K562 (cell line): ENCODE measurements around the gene THADA. TPM values are rescaled to one million over a fixed set of nuclear protein-coding genes. Genes with fewer than 3 reads are reported as not detected.

Experiments used
- BHLHE40 ChIP-seq: IDR thresholded peaks from 2 replicates; pipeline ENCODE4 v1.6.1; 2011; ENCODE audit warnings: low read length, improper control_type of control experiment
- EHMT2 ChIP-seq: fragments of 450-650 bp; IDR thresholded peaks from 2 replicates; pipeline ENCODE4 v1.6.1; 2018; ENCODE audit warnings: antibody characterized with exemption
- FUS ChIP-seq: fragments of 200-400 bp; formaldehyde crosslinking; optimal IDR thresholded peaks from 2 replicates; pipeline ENCODE3; 2017; ENCODE audit warnings: low read depth, low read length
- GATA2 ChIP-seq: sonication (generic); formaldehyde crosslinking; IDR thresholded peaks from 2 replicates; pipeline ENCODE4 v1.4.0; 2020; ENCODE audit warnings: mild to moderate bottlenecking, missing genetic modification reagents
- MYC ChIP-seq, 2 experiments: fragments of 250-450 bp in 1 of 2; sonication (Bioruptor Pico) in 1 of 2; IDR thresholded peaks; 2 replicates each; pipeline versions ENCODE4 v1.5.1 to v1.6.1; 2012 to 2021; ENCODE audit warnings: low read depth in 2 of 2, borderline replicate concordance in 1 of 2, improper control_type of control experiment in 1 of 2, low read length in 1 of 2, mild to moderate bottlenecking in 1 of 2, moderate library complexity in 1 of 2
- POLR2G ChIP-seq: fragments of 200-400 bp; formaldehyde crosslinking; IDR thresholded peaks from 2 replicates; pipeline ENCODE4 v1.6.1; 2017; ENCODE audit warnings: low read depth, mild to moderate bottlenecking, antibody characterized with exemption, low read length, moderate library complexity
- RCOR1 ChIP-seq, 2 experiments: IDR thresholded peaks; 2 replicates each; pipeline ENCODE4 v1.6.1; 2012; ENCODE audit warnings: low read depth in 2 of 2, low read length in 2 of 2, borderline replicate concordance in 1 of 2, improper control_type of control experiment in 1 of 2
- SIRT6 ChIP-seq: IDR thresholded peaks from one replicate; pipeline ENCODE4 v1.6.1; 2012; ENCODE audit warnings: low read depth, mild to moderate bottlenecking, control low read depth, inconsistent platforms, low read length, moderate library complexity
- SMARCA4 ChIP-seq: fragments of 450-650 bp; IDR thresholded peaks from 2 replicates; pipeline ENCODE4 v1.6.1; 2016
- ZNF140 ChIP-seq: fragments of 250-450 bp; sonication (Bioruptor Pico); IDR thresholded peaks from 2 replicates; pipeline ENCODE4 v1.8.0; 2021; ENCODE audit warnings: moderate library complexity, mild to moderate bottlenecking, inconsistent platforms
- ZNF217 ChIP-seq: sonication (generic); formaldehyde crosslinking; IDR thresholded peaks from 2 replicates; pipeline ENCODE4 v1.8.0; 2022; ENCODE audit warnings: mild to moderate bottlenecking, missing genetic modification reagents
- ZNF507 ChIP-seq: conservative IDR thresholded peaks from 2 replicates; pipeline ENCODE4 v1.6.1; 2017; ENCODE audit warnings: missing genetic modification characterization, missing compliant biosample characterization
- ZNF644 ChIP-seq: fragments of 200-800 bp; sonication (Bioruptor generic); IDR thresholded peaks from 2 replicates; pipeline ENCODE4 v1.6.1; 2016; ENCODE audit warnings: low read depth, missing genetic modification characterization, missing compliant biosample characterization
- ZNF707 ChIP-seq: fragments of 250-450 bp; sonication (Bioruptor Pico); conservative IDR thresholded peaks from 2 replicates; pipeline ENCODE4 v1.8.0; 2022; ENCODE audit warnings: inconsistent platforms, mild to moderate bottlenecking, moderate library complexity
- ZNF766 ChIP-seq: fragments of 200-800 bp; sonication (Bioruptor generic); conservative IDR thresholded peaks from 2 replicates; pipeline ENCODE4 v1.6.1; 2016; ENCODE audit warnings: missing genetic modification characterization, missing compliant biosample characterization
- polyA plus RNA-seq, 8 experiments: library from polyadenylated mRNA; depleted of rRNA in 4 of 8; stranded (reverse) in 5 of 8; unstranded in 3 of 8; fragments of >200 nt; fragmentation: Nextera tagmentation in 2 of 8; fragmentation: Illumina TruSeq in 1 of 8; extraction: Ambion mirVana in 2 of 8; extraction: Trizol in 1 of 8; gene quantifications; 2 replicates each; pipeline versions ENCODE4 v1.2.1 to v1.2.3, GENCODE V29; 2011 to 2014; ENCODE audit warnings: inconsistent platforms in 1 of 8, missing spikeins in 1 of 8
- total RNA-seq, 7 experiments: library from RNA; depleted of rRNA in 6 of 7; stranded (reverse); fragments of >200 nt in 6 of 7; fragmentation: Illumina TruSeq in 2 of 7; extraction: Trizol in 2 of 7; gene quantifications; 2 replicates each; pipeline versions ENCODE4 v1.2.1 to v1.2.3, GENCODE V29; 2011 to 2021; ENCODE audit warnings: low replicate concordance in 1 of 7
- TF ChIP-seq, protein P1 (sequence below): sonication (generic); formaldehyde crosslinking; IDR thresholded peaks from 2 replicates; pipeline ENCODE4 v1.8.0; 2023; ENCODE audit warnings: mild to moderate bottlenecking, missing genetic modification reagents
- TF ChIP-seq, protein P2 (sequence below): fragments of 450-650 bp; formaldehyde crosslinking; IDR thresholded peaks from 2 replicates; pipeline ENCODE4 v1.4.0; 2020; ENCODE audit warnings: mild to moderate bottlenecking, moderate library complexity
- TF ChIP-seq, protein P3 (sequence below): sonication (generic); formaldehyde crosslinking; IDR thresholded peaks from 2 replicates; pipeline ENCODE4 v1.9.0; 2022; ENCODE audit warnings: mild to moderate bottlenecking, missing genetic modification reagents
- TF ChIP-seq, protein P4 (sequence below): fragments of 450-650 bp; IDR thresholded peaks from 2 replicates; pipeline ENCODE4 v1.7.0; 2016; ENCODE audit warnings: borderline replicate concordance
- TF ChIP-seq, protein P5 (sequence below): fragments of 450-650 bp; IDR thresholded peaks from 2 replicates; pipeline ENCODE4 v1.6.1; 2016; ENCODE audit warnings: borderline replicate concordance

The THADA gene
- total and polyA plus RNA-seq, 9 of the 15 experiments (the other 6 are each of a cell fraction or from before 2014, with no cell fraction given), result 17.8 to 34.7 (median 31.9) TPM

DNA sequence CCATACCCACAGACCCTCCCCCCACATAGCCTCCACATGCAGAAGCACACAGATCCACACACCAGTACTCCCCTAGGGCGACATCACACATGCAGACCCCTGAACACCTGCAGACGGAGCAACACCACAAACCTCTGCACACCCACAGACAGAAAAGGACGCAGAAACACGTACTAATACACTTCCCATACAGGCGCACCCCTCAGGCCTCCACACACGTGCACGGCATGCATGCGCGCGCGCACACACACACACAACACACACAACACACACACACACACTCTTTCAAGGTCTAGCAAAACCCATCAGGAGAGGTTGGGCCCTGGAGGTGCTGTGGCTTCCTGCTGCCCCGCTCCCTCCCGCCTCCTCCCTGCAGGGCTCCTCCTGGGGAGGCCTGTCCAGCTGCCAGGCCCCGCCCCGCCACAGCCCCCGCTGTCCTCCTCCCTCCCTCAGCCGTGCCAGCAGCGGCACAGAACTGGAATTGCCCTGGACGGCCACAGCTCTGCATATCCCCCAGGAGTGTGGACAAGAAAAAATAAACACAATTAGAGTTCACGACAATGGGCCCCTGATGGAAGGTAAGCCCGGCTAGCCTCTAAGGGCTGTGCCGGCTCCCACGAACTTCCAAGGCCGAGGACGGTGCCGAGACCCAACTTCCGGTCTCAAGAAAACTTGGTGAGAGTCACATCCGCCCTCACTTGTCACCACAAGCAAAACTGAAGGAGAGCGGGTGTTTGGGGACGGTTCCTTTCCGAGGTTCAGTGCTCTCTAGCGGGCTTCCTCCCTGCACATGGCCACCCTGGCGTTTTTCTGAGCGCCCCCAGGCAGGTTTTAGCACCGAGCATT lies 376.2 kb downstream of the THADA start (continued):
- TF ChIP-seq, protein P1, sequence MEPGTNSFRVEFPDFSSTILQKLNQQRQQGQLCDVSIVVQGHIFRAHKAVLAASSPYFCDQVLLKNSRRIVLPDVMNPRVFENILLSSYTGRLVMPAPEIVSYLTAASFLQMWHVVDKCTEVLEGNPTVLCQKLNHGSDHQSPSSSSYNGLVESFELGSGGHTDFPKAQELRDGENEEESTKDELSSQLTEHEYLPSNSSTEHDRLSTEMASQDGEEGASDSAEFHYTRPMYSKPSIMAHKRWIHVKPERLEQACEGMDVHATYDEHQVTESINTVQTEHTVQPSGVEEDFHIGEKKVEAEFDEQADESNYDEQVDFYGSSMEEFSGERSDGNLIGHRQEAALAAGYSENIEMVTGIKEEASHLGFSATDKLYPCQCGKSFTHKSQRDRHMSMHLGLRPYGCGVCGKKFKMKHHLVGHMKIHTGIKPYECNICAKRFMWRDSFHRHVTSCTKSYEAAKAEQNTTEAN (CRISPR knock-in tag), result 0 out of 2 replicates have a peak, but pooled peaks have one; percentile 72
- TF ChIP-seq, protein P2, sequence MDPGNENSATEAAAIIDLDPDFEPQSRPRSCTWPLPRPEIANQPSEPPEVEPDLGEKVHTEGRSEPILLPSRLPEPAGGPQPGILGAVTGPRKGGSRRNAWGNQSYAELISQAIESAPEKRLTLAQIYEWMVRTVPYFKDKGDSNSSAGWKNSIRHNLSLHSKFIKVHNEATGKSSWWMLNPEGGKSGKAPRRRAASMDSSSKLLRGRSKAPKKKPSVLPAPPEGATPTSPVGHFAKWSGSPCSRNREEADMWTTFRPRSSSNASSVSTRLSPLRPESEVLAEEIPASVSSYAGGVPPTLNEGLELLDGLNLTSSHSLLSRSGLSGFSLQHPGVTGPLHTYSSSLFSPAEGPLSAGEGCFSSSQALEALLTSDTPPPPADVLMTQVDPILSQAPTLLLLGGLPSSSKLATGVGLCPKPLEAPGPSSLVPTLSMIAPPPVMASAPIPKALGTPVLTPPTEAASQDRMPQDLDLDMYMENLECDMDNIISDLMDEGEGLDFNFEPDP (CRISPR knock-in tag), result no peak
- TF ChIP-seq ZNF766 (CRISPR knock-in tag), result peak; percentile 65; the same call in 1 of the 2 replicates
- TF ChIP-seq, protein P3, sequence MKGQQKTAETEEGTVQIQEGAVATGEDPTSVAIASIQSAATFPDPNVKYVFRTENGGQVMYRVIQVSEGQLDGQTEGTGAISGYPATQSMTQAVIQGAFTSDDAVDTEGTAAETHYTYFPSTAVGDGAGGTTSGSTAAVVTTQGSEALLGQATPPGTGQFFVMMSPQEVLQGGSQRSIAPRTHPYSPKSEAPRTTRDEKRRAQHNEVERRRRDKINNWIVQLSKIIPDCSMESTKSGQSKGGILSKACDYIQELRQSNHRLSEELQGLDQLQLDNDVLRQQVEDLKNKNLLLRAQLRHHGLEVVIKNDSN (CRISPR knock-in tag), result no peak
- peak; percentile 87 for TF ChIP-seq POLR2G
- TF ChIP-seq SIRT6, result no peak
- TF ChIP-seq ZNF644 (tag), result no peak; the same call in 1 of the 2 replicates
- TF ChIP-seq ZNF217 (CRISPR knock-in tag), result no peak
- TF ChIP-seq RCOR1 (IDR thresholded peaks at IDR 0.05; ENCODE audit: borderline replicate concordance in 1 of 2, low read depth in 2 of 2, low read length in 2 of 2), result no peak
- TF ChIP-seq EHMT2, result no peak
- no peak for TF ChIP-seq GATA2 (CRISPR knock-in tag)
- TF ChIP-seq BHLHE40, result peak; percentile 45; the same call in 1 of the 2 replicates
- TF ChIP-seq ZNF140 (CRISPR knock-in tag), result no peak
- TF ChIP-seq, protein P4, sequence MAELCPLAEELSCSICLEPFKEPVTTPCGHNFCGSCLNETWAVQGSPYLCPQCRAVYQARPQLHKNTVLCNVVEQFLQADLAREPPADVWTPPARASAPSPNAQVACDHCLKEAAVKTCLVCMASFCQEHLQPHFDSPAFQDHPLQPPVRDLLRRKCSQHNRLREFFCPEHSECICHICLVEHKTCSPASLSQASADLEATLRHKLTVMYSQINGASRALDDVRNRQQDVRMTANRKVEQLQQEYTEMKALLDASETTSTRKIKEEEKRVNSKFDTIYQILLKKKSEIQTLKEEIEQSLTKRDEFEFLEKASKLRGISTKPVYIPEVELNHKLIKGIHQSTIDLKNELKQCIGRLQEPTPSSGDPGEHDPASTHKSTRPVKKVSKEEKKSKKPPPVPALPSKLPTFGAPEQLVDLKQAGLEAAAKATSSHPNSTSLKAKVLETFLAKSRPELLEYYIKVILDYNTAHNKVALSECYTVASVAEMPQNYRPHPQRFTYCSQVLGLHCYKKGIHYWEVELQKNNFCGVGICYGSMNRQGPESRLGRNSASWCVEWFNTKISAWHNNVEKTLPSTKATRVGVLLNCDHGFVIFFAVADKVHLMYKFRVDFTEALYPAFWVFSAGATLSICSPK, result no peak
- TF ChIP-seq MYC (IDR thresholded peaks at IDR 0.05; ENCODE audit: low read depth, low read length), result peak; percentile 67
- TF ChIP-seq MYC (CRISPR knock-in tag; IDR thresholded peaks at IDR 0.05; ENCODE audit: borderline replicate concordance, low read depth), result no peak
- TF ChIP-seq SMARCA4, result peak; percentile 52; the same call in 1 of the 2 replicates
- TF ChIP-seq ZNF707 (CRISPR knock-in tag), result no peak
- TF ChIP-seq FUS, result no peak
- TF ChIP-seq, protein P5, sequence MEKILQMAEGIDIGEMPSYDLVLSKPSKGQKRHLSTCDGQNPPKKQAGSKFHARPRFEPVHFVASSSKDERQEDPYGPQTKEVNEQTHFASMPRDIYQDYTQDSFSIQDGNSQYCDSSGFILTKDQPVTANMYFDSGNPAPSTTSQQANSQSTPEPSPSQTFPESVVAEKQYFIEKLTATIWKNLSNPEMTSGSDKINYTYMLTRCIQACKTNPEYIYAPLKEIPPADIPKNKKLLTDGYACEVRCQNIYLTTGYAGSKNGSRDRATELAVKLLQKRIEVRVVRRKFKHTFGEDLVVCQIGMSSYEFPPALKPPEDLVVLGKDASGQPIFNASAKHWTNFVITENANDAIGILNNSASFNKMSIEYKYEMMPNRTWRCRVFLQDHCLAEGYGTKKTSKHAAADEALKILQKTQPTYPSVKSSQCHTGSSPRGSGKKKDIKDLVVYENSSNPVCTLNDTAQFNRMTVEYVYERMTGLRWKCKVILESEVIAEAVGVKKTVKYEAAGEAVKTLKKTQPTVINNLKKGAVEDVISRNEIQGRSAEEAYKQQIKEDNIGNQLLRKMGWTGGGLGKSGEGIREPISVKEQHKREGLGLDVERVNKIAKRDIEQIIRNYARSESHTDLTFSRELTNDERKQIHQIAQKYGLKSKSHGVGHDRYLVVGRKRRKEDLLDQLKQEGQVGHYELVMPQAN, result no peak; the same call in 1 of the 2 replicates
- TF ChIP-seq ZNF507 (tag), result no peak
